ENCODE measurements around the gene NELFB. TPM values are rescaled to one million over a fixed set of nuclear protein-coding genes. Genes with fewer than 3 reads are reported as not detected.
"Not testable (repeated sequence)": the region's sequence is repeated elsewhere in the genome, so short reads cannot be mapped to it uniquely, and the experiment has no call there.

The NELFB gene
- total RNA-seq, 1 experiment from 2014 or later = 41.9 TPM

- no peak for DNase-seq (ENCODE audit: low read depth in 1 of 2, low spot score in 2 of 2)
- Histone ChIP-seq H3K4me3 (no peak overlapping the region), H3K27ac (no peak overlapping the region), H3K27me3 (replicated peaks) (peaks cover 30% of the 10 kb centered on the region), H3K4me1 (replicated peaks) (peaks cover 11% of the 10 kb centered on the region), H3K9me3 (replicated peaks) (no peaks in the 10 kb centered on the region), H3K36me3 (no peaks in the 10 kb centered on the region; the same call in 1 of the 2 replicates)
These were observed 19.5 kb upstream of the NELFB start for GRCh38 chr9:137235424-137236237.

- H3K4me3 ChIP-seq = no peak overlapping the region
- peaks cover 2% of the 10 kb centered on the region for H3K36me3 ChIP-seq
- H3K9me3 ChIP-seq (replicated peaks) = no peaks in the 10 kb centered on the region
- DNase-seq (ENCODE audit: low read depth in 1 of 2, low spot score in 2 of 2) = peak; percentile 71 to 86
- no peak overlapping the region for H3K27ac ChIP-seq
- H3K4me1 ChIP-seq (replicated peaks) = peaks cover 11% of the 10 kb centered on the region
- peaks cover 26% of the 10 kb centered on the region for H3K27me3 ChIP-seq (replicated peaks)
These were observed 18.7 kb upstream of the NELFB start for GRCh38 chr9:137236238-137236935.

- peaks cover 7% of the 10 kb centered on the region for H3K36me3 ChIP-seq
- no peak overlapping the region for H3K27ac ChIP-seq
- peaks cover 21% of the 10 kb centered on the region for H3K27me3 ChIP-seq (replicated peaks)
- no peak overlapping the region for H3K4me3 ChIP-seq
- H3K4me1 ChIP-seq (replicated peaks) = peaks cover 11% of the 10 kb centered on the region
- DNase-seq (ENCODE audit: low read depth in 1 of 2, low spot score in 2 of 2) = no peak
- no peaks in the 10 kb centered on the region for H3K9me3 ChIP-seq (replicated peaks)
These were observed 18.1 kb upstream of the NELFB start for GRCh38 chr9:137236936-137237421.

- DNase-seq (ENCODE audit: low read depth in 1 of 2, low spot score in 2 of 2) = no peak
- Histone ChIP-seq H3K9me3 (replicated peaks) (no peaks in the 10 kb centered on the region), H3K27me3 (replicated peaks) (peaks cover 11% of the 10 kb centered on the region), H3K27ac (no peak overlapping the region), H3K36me3 (peaks cover 18% of the 10 kb centered on the region), H3K4me3 (no peak overlapping the region), H3K4me1 (replicated peaks) (peaks cover 20% of the 10 kb centered on the region)
These were observed 17.1 kb upstream of the NELFB start for GRCh38 chr9:137237759-137238726.

- DNase-seq (ENCODE audit: low read depth in 1 of 2, low spot score in 2 of 2); H3K9me3 ChIP-seq (replicated peaks); H3K27me3 ChIP-seq (replicated peaks): not testable (repeated sequence)
- Histone ChIP-seq H3K4me3 (peak overlapping the region; percentile 63), H3K4me1 (replicated peaks) (peaks cover 29% of the 10 kb centered on the region), H3K36me3 (peaks cover 31% of the 10 kb centered on the region), H3K27ac (peak overlapping the region; percentile 83)
These were observed 15.5 kb upstream of the NELFB start for GRCh38 chr9:137239541-137240200.

GRCh38 chr9:137240318-137240840 lies 14.7 kb upstream of the NELFB start:
- H3K27ac ChIP-seq = peak overlapping the region; percentile 83
- H3K9me3 ChIP-seq (replicated peaks) = no peaks in the 10 kb centered on the region
- H3K4me3 ChIP-seq = peak overlapping the region; percentile 63
- peaks cover 31% of the 10 kb centered on the region for H3K36me3 ChIP-seq
- DNase-seq (ENCODE audit: low read depth in 1 of 2, low spot score in 2 of 2) = peak in 1 of 2 experiments; percentile 69
- H3K4me1 ChIP-seq (replicated peaks) = peaks cover 29% of the 10 kb centered on the region
- no peaks in the 10 kb centered on the region for H3K27me3 ChIP-seq (replicated peaks)

GRCh38 chr9:137240841-137241489 lies 14.2 kb upstream of the NELFB start, which contains the start of gene TUBB4B:
Gene TUBB4B, plus strand, starts transcription at chr9:137241287. Its CDS starts 74 bp downstream, at chr9:137241361.
- peaks cover 31% of the 10 kb centered on the region for H3K36me3 ChIP-seq
- H3K27ac ChIP-seq = peak within 1 kb of the TSS; percentile 83
- peak; percentile 99 for DNase-seq (ENCODE audit: low read depth in 1 of 2, low spot score in 2 of 2)
- peaks cover 29% of the 10 kb centered on the region for H3K4me1 ChIP-seq (replicated peaks)
- H3K27me3 ChIP-seq (replicated peaks) = no peaks in the 10 kb centered on the region
- H3K9me3 ChIP-seq (replicated peaks) = no peaks in the 10 kb centered on the region
- H3K4me3 ChIP-seq = peak within 1 kb of the TSS; percentile 82

GRCh38 chr9:137241490-137242268 lies 13.4 kb upstream of the NELFB start:
- DNase-seq (ENCODE audit: low read depth in 1 of 2, low spot score in 2 of 2) = no peak

GRCh38 chr9:137242269-137243203 lies 12.6 kb upstream of the NELFB start:
- H3K27ac ChIP-seq = no peak overlapping the region
- H3K4me3 ChIP-seq = peak overlapping the region; percentile 82

More at GRCh38 chr9:137241490-137242268, 13.4 kb upstream of the NELFB start:
- no peaks in the 10 kb centered on the region for H3K9me3 ChIP-seq (replicated peaks)
- H3K27me3 ChIP-seq (replicated peaks) = no peaks in the 10 kb centered on the region
- H3K36me3 ChIP-seq = peaks cover 31% of the 10 kb centered on the region
- H3K4me3 ChIP-seq = peak overlapping the region; percentile 82
- H3K27ac ChIP-seq = peak overlapping the region; percentile 70
- peaks cover 25% of the 10 kb centered on the region for H3K4me1 ChIP-seq (replicated peaks)

GRCh38 chr9:137243266-137243625 lies 11.9 kb upstream of the NELFB start:
- peak overlapping the region; percentile 82 for H3K4me3 ChIP-seq
- not testable (repeated sequence) for H3K9me3 ChIP-seq (replicated peaks); H3K27ac ChIP-seq; DNase-seq (ENCODE audit: low read depth in 1 of 2, low spot score in 2 of 2); H3K27me3 ChIP-seq (replicated peaks)
- H3K4me1 ChIP-seq (replicated peaks) = peaks cover 22% of the 10 kb centered on the region
- H3K36me3 ChIP-seq = peaks cover 31% of the 10 kb centered on the region

More at GRCh38 chr9:137242269-137243203, 12.6 kb upstream of the NELFB start:
- H3K27me3 ChIP-seq (replicated peaks) = no peaks in the 10 kb centered on the region
- peaks cover 31% of the 10 kb centered on the region for H3K36me3 ChIP-seq
- H3K9me3 ChIP-seq (replicated peaks) = no peaks in the 10 kb centered on the region
- H3K4me1 ChIP-seq (replicated peaks) = peaks cover 22% of the 10 kb centered on the region
- DNase-seq (ENCODE audit: low read depth in 1 of 2, low spot score in 2 of 2) = no peak

All from SJSA1 (cell line).